Peyer's patch (tissue), 4 donors: ENCODE measurements around the gene PPFIA1.

Experiments used
- CTCF ChIP-seq, 6 experiments: fragments of 450-650 bp in 4 of 6; fragments of 200-600 bp in 2 of 6; sonication (generic) in 1 of 6; IDR thresholded peaks; one replicate each; pipeline ENCODE4 v1.5.1; 2017 to 2019; ENCODE audit warnings: antibody characterized with exemption in 6 of 6, mild to moderate bottlenecking in 3 of 6, moderate library complexity in 1 of 6
- POLR2A ChIP-seq, 2 donors: fragments of 450-650 bp; IDR thresholded peaks; one replicate each; pipeline ENCODE4 v1.5.1; 2017; ENCODE audit warnings: antibody characterized with exemption in 2 of 2, mild to moderate bottlenecking in 2 of 2, moderate library complexity in 2 of 2

- no peak for TF ChIP-seq CTCF (IDR thresholded peaks at IDR 0.05)
- no peak for TF ChIP-seq POLR2A (IDR thresholded peaks at IDR 0.05)
Observed at GRCh38 chr11:70271649-70271953, 1.1 kb downstream of the PPFIA1 start.
